Glutamatergic neuron (in vitro differentiated cells): ENCODE results near the gene OR4D1. TPM values are rescaled to one million over a fixed set of nuclear protein-coding genes. Genes with fewer than 3 reads are reported as not detected.

Experiments
- DNase-seq: peaks from one replicate; pipeline ENCODE4 v3.0.0; 2022
- H3K27ac Mint-ChIP-seq: one replicate; pipeline ENCODE4 v1.8.0; 2020; ENCODE audit warnings: mild to moderate bottlenecking, mixed read lengths, inconsistent platforms; ENCODE audit not compliant: unreplicated experiment
- H3K27me3 Mint-ChIP-seq: one replicate; pipeline ENCODE4 v1.8.0; 2020; ENCODE audit warnings: mild to moderate bottlenecking, moderate library complexity, mixed read lengths, inconsistent platforms; ENCODE audit not compliant: unreplicated experiment
- H3K36me3 Mint-ChIP-seq: one replicate; pipeline ENCODE4 v1.8.0; 2020; ENCODE audit warnings: mild to moderate bottlenecking, mixed read lengths, inconsistent platforms; ENCODE audit not compliant: unreplicated experiment
- H3K4me1 Mint-ChIP-seq: one replicate; pipeline ENCODE4 v1.8.0; 2020; ENCODE audit warnings: mild to moderate bottlenecking, low read depth, mixed read lengths, inconsistent platforms; ENCODE audit not compliant: unreplicated experiment
- H3K4me3 Mint-ChIP-seq: one replicate; pipeline ENCODE4 v1.8.0; 2020; ENCODE audit warnings: mild to moderate bottlenecking, mixed read lengths, inconsistent platforms; ENCODE audit not compliant: unreplicated experiment
- H3K9me3 Mint-ChIP-seq: one replicate; pipeline ENCODE4 v1.8.0; 2020; ENCODE audit warnings: mild to moderate bottlenecking, moderate library complexity, mixed read lengths, inconsistent platforms; ENCODE audit not compliant: unreplicated experiment
- CTCF ChIP-seq: fragments of 200-600 bp; sonication (generic); IDR thresholded peaks from one replicate; pipeline ENCODE4 v1.5.0; 2021; ENCODE audit not compliant: partially characterized antibody, unreplicated experiment
- total RNA-seq: library from RNA; stranded (reverse); fragmentation: NEBNext Ultra II Directional; extraction: Animal tissue kit (Norgen Biotek cat#: 25700); gene quantifications from one replicate; pipeline ENCODE4 v1.2.1, GENCODE V29; 2021; ENCODE audit not compliant: unreplicated experiment

The OR4D1 gene
- total RNA-seq, 1 donor from 2014 or later, result not detected

GRCh38 chr17:58192612-58193011 is 44.4 kb downstream of the OR4D1 start, which contains the start of gene EPX:
Gene EPX (plus strand): TSS chr17:58192726. CDS start chr17:58192847, 121 bp downstream.
- no peak within 1 kb of the TSS for H3K27ac Mint-ChIP-seq
- peaks cover 12% of the 10 kb centered on the region for H3K9me3 Mint-ChIP-seq
- no peaks in the 10 kb centered on the region for H3K4me1 Mint-ChIP-seq
- no peak for DNase-seq
- no peaks in the 10 kb centered on the region for H3K36me3 Mint-ChIP-seq
- no peak for TF ChIP-seq CTCF
- peaks cover 8% of the 10 kb centered on the region for H3K27me3 Mint-ChIP-seq
- H3K4me3 Mint-ChIP-seq, result no peak within 1 kb of the TSS

- peaks cover 8% of the 10 kb centered on the region for H3K27me3 Mint-ChIP-seq
- no peaks in the 10 kb centered on the region for H3K4me1 Mint-ChIP-seq
- no peak for DNase-seq
- H3K9me3 Mint-ChIP-seq, result peaks cover 12% of the 10 kb centered on the region
- no peak overlapping the region for H3K27ac Mint-ChIP-seq
- no peak overlapping the region for H3K4me3 Mint-ChIP-seq
- no peaks in the 10 kb centered on the region for H3K36me3 Mint-ChIP-seq
- TF ChIP-seq CTCF, result no peak
Observed at GRCh38 chr17:58193641-58194255, 45.6 kb downstream of the OR4D1 start.

- Mint-ChIP-seq H3K4me3 (no peak overlapping the region), H3K27ac (no peak overlapping the region), H3K9me3 (peaks cover 12% of the 10 kb centered on the region), H3K36me3 (no peaks in the 10 kb centered on the region), H3K4me1 (no peaks in the 10 kb centered on the region), H3K27me3 (peaks cover 7% of the 10 kb centered on the region)
- no peak for DNase-seq
- TF ChIP-seq CTCF, result no peak
Observed at GRCh38 chr17:58195518-58196123, 47.4 kb downstream of the OR4D1 start.

- no peak for DNase-seq
- TF ChIP-seq CTCF, result no peak
- no peaks in the 10 kb centered on the region for H3K36me3 Mint-ChIP-seq
- H3K27me3 Mint-ChIP-seq, result peaks cover 4% of the 10 kb centered on the region
- no peak overlapping the region for H3K27ac Mint-ChIP-seq
- H3K4me3 Mint-ChIP-seq, result no peak overlapping the region
- H3K4me1 Mint-ChIP-seq, result no peaks in the 10 kb centered on the region
- peaks cover 12% of the 10 kb centered on the region for H3K9me3 Mint-ChIP-seq
Observed at GRCh38 chr17:58196610-58197009, 48.4 kb downstream of the OR4D1 start.

- peak; percentile 77 for DNase-seq
- Mint-ChIP-seq H3K36me3 (no peaks in the 10 kb centered on the region), H3K27me3 (no peaks in the 10 kb centered on the region), H3K27ac (no peak overlapping the region), H3K4me1 (no peaks in the 10 kb centered on the region), H3K9me3 (peaks cover 5% of the 10 kb centered on the region), H3K4me3 (no peak overlapping the region)
- peak; percentile 74 for TF ChIP-seq CTCF
Observed at GRCh38 chr17:58200024-58200633, 51.9 kb downstream of the OR4D1 start.
